ENCODE results near the gene BACE2.

Gene BACE2

GRCh38 chr21:41167348-41168342 is at the start of gene BACE2:
Gene BACE2, plus strand, starts transcription at chr21:41168160. Its CDS starts 104 bp downstream, at chr21:41168264.
- DNase-seq: peak; percentile 19 to 84 (median 74)

GRCh38 chr21:41119901-41120300 is 48.1 kb upstream of the BACE2 start:
- no peak for DNase-seq

DNA sequence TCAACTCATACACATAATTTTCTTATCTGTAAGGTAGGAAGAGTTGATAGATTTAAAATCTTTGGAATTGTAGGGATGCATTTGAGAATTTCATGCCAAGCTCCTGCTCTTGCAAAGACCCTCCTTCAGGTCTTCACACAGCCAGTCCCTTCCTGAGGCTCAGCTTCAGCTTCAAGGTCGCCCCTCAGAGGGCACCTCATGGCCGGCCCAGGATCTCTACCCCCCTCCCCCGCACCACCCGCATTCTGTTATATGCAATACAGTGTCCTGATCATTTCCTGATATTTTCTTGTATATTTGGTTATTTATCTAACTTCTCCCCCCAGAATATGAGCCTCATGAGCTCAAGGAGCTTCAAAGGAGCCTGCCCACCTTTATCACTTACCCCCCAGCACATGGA is 47.0 kb upstream of the BACE2 start:
- no peak for DNase-seq

DNA sequence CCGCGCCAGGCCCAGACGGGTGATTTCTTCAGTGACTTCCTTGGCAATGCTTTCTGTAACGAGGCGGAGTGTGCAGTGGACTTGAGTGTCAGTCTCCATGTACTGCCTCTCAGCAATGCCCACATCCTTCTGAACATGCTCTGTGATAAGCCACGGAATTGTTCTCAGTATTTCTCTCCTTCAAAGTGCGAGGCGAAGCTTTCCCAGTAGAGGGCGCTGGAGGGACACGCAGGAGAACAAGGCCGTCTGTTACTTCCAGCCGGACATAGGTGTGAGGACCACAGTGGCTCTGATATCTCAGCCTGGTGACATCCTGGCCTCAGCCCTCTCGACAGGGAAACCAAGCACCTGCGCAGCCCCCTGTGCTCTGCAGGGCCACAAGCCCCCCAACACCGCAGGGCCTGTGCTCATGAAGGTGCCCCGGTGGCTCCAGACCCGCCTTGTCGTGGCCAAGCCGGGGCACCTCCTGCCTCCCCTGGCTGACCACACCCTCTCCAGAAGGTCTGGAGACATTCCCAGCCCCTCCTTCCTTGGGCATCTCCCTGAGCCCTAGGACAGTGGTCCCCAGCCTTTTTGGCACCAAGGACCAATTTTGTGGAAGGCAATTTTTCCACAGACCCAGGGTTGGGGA is 46.1 kb upstream of the BACE2 start:
- DNase-seq: peak; percentile 75 to 88 (median 87)

DNA sequence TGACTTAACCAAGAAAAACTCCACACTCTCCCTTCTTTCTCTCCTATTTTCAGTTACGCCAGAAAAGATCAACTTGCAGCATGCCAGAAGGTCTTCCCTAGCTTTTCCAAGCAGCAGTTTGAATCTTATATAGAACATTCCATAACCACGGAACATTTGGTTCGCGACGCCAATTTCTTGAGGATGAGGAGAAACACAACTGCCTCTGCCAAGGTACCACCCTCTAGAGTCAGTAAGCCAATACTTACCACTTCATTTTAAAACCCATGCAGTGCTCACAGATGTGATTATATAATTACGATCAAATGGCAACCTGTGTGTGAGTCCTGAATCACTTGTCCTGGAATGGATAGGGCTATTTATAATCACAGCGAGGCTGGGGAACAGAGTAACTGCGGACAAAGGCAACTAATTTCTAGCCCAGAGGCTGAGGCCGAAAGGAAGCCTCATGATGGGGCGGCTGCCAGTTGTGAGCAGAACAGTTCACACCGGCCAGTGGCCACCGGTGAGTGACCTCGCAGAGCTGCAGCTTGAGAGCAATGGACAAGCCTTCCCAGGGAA is 43.2 kb upstream of the BACE2 start:
- DNase-seq: peak in 1 of 3 experiments; percentile 7

DNA sequence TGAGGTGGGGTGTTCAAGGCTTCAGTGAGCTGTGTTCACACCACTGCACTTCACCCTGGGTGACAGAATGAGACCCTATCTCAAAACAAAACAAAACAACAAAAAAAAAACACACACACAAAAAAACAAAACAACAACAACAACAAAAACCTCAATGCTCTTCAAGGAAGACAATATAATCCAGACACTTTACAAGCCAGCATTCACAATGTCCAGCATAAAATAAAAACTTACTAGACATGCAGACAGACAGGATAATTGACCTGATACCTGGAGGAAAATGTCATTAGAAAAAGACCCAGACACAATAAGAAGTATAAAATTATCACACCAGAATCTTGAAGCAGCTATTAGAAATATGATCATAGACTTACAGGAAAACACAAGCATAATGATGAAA is 39.0 kb upstream of the BACE2 start:
- no peak for DNase-seq

- no peak for DNase-seq
Measured at GRCh38 chr21:41130883-41131282, 37.1 kb upstream of the BACE2 start.

DNA sequence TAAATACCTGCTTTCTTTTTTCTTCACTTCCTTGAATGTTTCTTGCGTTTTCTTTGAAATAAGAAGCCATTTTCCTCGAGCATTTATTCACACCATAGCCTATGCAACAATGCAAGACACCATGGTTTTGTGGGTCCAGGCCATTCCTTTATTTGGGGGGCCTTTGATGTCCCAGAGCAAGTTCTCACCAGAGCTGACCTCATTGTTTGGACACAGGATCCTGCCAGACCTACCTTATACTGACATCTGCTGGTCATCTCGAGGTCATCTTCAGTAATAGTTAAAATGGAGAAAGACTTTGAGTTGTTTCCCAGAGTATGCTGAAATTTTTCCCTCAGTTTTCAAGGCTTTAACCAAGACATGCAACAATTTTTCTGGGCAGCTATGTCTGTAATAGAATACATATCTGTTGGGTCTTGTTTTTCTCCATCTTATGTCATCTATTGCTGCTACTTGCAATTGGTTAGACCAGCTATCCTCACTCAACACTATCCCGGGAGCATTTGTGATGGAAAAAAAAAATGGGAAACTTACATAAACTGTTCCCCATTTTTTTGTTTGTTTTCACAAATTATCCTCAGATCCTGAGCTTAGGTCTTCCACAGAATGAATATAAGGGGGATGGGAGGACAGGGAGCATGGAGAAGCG is 34.0 kb upstream of the BACE2 start:
- DNase-seq: peak; percentile 14 to 75 (median 30)

DNA sequence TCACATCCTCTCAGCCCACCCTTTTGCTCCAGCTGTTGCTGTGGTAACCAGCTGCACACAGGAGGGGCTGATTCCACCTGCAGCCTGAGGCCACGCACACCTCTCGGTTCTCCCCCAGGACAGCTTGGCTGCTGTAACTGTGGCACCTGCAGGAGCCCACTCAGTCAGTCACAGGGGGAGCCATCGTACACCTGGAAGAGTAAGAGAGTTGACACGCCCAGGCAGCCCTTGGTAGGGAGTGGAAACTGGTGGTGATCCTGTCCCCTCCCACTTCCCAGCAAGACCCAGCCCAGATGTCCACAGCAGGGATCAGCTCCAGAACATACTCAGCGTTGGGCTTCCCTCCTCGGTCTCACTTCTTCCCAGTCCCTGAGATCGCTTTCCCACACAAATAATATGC is 32.2 kb upstream of the BACE2 start:
- DNase-seq: peak in 1 of 3 experiments; percentile 34

- no peak for DNase-seq
Measured at GRCh38 chr21:41136286-41136685, 31.7 kb upstream of the BACE2 start.

GRCh38 chr21:41137401-41137800 is 30.6 kb upstream of the BACE2 start:
- no peak for DNase-seq

- DNase-seq: no peak
Measured at GRCh38 chr21:41137889-41138288, 30.1 kb upstream of the BACE2 start.

DNA sequence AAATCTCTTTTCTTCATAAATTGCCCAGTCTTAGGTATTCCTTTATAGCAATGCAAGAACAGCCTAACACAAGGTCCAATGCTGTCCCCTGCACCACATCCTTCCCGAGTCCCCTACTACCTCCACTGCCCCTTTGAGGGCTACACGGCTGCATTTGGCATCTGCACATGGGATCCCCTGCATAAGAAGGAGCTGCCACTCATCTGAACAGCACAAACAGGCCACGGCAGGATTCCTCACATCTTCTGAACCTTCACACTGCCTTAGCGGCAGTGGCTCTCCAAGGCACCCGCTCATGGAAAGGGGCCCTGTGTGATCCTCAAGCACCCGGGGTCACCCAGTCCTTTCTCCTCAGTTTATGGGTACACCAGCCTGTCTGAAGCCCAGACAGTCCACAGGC is 29.2 kb upstream of the BACE2 start:
- DNase-seq: no peak

DNA sequence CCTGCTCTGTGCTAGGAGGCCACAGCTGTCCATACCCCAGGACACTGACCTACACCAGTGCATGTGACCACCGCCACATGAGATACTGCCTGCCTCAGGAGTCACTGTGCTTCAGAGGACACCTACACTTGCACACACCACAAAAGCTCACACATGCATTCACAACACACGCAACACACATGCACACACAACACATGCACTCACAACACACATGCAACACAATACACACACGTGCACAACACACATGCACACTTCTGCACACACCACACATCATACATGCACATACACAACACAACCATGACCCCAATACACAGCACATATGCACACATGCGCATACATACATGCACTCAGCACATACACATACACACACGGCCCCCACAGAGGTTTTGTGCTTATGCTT is 28.7 kb upstream of the BACE2 start:
- DNase-seq: no peak

DNA sequence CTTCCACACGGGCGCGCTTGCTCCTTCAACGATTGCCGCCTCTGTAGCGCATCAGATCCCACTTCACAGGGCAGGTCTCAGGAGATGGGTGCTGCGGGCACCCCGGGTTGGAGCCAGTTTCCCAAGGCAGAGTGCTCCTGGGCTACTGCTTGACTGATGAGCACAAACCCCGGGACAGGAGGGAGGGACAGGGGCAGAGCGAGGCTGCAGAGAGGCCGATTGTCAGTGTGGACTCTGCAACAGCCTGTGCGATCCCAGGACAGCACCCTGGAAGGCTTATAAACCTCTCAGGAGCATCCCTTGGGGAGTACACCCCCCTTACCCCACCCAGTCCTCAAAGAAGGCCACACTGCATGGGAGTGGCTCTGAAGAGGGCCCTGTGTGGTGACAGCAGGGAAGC is 28.0 kb upstream of the BACE2 start:
- no peak for DNase-seq

DNA sequence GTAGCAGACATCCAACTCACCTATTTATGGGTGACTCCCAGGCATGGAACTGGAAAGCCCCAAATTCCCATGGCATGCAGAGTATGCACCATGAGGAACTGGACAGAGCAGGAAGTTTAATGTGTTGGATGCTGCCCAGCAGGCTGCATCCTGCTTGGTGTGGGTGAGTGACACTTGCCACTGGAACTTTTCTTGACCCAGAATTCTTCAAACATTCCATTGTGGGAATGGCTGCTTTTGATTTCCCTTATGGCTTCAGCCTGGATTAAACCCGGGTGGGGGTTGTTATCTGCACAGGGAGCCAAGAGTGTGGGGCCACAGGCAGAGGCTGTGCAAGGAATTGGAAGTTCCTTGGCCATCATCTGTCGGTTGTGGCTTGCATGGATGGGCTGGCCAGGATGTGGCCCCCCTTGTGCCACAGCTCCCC is 26.9 kb upstream of the BACE2 start:
- no peak for DNase-seq

GRCh38 chr21:41142051-41142795 is 25.7 kb upstream of the BACE2 start:
- peak in 2 of 3 experiments; percentile 35 to 49 for DNase-seq

DNA sequence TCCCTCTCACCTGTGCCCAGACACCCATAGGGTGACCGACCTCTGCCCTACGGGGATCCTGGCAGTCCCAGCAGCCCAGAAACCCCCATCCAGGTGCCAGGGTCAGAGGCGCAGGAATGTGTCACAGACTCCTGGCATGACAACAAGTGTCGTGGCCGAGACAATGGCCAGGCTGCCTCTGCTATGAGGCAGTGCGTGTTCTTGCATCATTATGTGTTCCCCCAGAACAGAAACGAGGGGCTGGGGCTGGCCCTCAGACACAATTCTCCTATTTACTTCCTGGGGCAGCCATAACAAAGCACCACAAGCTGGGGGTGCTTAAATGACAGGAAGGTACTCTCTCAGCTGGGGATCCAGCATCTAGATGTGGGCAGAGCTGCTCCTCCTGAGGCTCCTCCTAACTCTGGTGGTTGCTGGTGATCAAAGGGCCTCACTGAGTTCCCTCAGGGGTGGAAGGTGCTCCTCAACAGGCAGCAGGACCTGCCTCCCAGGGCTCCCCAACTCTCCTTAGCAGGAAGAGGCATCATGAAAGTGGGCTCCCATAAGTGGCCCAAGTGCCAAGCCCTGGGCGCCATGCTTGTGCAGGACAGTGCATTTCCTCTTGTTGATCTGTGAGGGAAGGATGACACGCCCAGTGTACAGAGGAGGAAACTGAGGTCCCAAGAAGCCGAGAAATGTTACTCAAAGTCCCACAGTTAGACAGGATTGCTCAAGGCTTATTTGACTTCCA is 24.2 kb upstream of the BACE2 start:
- no peak for DNase-seq

DNA sequence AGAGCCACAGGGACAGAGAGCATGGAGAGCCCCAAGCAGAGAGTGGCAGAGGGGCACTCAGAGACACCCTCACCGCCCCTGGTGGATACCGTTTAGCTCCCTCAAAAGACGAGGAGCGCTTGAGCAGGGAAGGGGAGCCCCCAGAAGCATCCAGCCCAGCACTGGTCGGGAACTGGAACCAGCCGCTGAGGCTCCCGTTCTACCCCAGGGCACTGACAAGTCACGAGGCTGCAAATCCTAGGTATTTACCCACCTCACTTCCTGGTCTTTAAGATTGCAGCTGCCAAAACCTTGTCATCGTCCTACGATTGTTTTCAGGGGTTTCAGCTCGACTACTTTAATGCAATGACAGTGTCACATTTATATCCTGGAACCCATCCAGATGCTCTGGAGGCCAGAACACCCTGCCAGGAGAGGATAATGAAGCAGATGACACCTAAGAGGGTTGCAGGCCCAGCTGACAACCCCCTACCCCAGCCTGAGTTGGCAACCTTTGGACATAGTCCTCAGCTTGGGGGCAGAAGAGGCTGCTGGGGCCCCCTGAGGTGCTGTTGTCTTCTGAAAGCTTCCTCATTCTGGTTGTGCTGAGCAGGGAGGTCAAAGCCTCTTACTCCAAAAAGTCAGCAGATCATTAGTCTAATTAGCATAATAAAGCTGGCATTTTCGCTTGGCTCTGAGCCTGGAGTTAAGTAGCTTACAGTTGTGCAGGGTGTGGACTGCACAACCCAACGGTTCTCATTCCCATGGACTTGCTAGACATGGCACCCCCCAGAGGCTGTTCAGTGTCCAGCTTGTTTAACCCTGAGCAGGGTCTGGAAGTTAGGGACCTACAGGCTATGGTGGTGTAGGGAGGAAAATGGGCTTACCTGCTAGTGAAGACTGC is 20.6 kb upstream of the BACE2 start:
- peak in 1 of 3 experiments; percentile 25 for DNase-seq

- DNase-seq: no peak
Measured at GRCh38 chr21:41147979-41148355, 20.0 kb upstream of the BACE2 start.

GRCh38 chr21:41148798-41149197 is 19.2 kb upstream of the BACE2 start:
- DNase-seq: no peak

All from NCI-H1417 (cell line).